ENCODE measurements around the gene ABHD4.

GRCh38 chr14:22607291-22607690, 9.2 kb downstream of the ABHD4 start:
- no peak for TF ChIP-seq CTCF (conservative IDR thresholded peaks at IDR 0.05; ENCODE audit: low read depth, low read length)
- TF ChIP-seq EZH2phosphoT487 (IDR thresholded peaks at IDR 0.05; ENCODE audit: borderline replicate concordance, low read length) = no peak
